Measurements from ENCODE around the gene CAPN7.

CAPN7 gene

GRCh38 chr3:15217841-15218267 is 11.8 kb downstream of the CAPN7 start:
- TF ChIP-seq, protein P1, sequence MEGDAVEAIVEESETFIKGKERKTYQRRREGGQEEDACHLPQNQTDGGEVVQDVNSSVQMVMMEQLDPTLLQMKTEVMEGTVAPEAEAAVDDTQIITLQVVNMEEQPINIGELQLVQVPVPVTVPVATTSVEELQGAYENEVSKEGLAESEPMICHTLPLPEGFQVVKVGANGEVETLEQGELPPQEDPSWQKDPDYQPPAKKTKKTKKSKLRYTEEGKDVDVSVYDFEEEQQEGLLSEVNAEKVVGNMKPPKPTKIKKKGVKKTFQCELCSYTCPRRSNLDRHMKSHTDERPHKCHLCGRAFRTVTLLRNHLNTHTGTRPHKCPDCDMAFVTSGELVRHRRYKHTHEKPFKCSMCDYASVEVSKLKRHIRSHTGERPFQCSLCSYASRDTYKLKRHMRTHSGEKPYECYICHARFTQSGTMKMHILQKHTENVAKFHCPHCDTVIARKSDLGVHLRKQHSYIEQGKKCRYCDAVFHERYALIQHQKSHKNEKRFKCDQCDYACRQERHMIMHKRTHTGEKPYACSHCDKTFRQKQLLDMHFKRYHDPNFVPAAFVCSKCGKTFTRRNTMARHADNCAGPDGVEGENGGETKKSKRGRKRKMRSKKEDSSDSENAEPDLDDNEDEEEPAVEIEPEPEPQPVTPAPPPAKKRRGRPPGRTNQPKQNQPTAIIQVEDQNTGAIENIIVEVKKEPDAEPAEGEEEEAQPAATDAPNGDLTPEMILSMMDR (IDR thresholded peaks at IDR 0.05; ENCODE audit: control extremely low read depth, extremely low read depth, low read depth, missing control alignments) = no peak
- CTCF ChIA-PET = interaction anchor here (0.8 to 2.4 kb wide), 6 partner anchors 8 to 50 kb away, joined by 3 to 8 read pairs (median 5); partner anchors contain the start of gene CAPN7
- POLR2A ChIA-PET = interaction anchor here (1.2 kb wide), 1 partner anchor 12 kb away, joined by 3 read pairs; the partner anchor contains the start of gene CAPN7
- DNase-seq (ENCODE audit: extremely low spot score) = no peak

GRCh38 chr3:15218689-15219088 is 12.6 kb downstream of the CAPN7 start:
- no peak for DNase-seq (ENCODE audit: extremely low spot score)
- TF ChIP-seq, protein P1 (IDR thresholded peaks at IDR 0.05; ENCODE audit: control extremely low read depth, extremely low read depth, low read depth, missing control alignments) = no peak
- POLR2A ChIA-PET = no interaction called here
- CTCF ChIA-PET = interaction anchor here (1.9 to 2.4 kb wide), 2 partner anchors 16 to 49 kb away, joined by 7 to 11 read pairs; no protein-coding TSS in a partner anchor

GRCh38 chr3:15220056-15220455 is 14.0 kb downstream of the CAPN7 start:
- TF ChIP-seq, protein P1 (IDR thresholded peaks at IDR 0.05; ENCODE audit: control extremely low read depth, extremely low read depth, low read depth, missing control alignments) = no peak
- DNase-seq (ENCODE audit: extremely low spot score) = no peak
- ChIA-PET POLR2A (no interaction called here), CTCF (interaction anchor here (1.0 to 2.0 kb wide), 4 partner anchors 10 to 17 kb away, joined by 3 to 11 read pairs (median 4); partner anchors contain the start of gene CAPN7)

GRCh38 chr3:15220661-15221060 is 14.6 kb downstream of the CAPN7 start:
- DNase-seq (ENCODE audit: extremely low spot score) = no peak
- TF ChIP-seq, protein P1 (IDR thresholded peaks at IDR 0.05; ENCODE audit: control extremely low read depth, extremely low read depth, low read depth, missing control alignments) = no peak
- ChIA-PET POLR2A (no interaction called here), CTCF (interaction anchor here (1.0 to 2.5 kb wide), 4 partner anchors 11 to 18 kb away, joined by 3 to 9 read pairs (median 5); partner anchors contain the start of gene CAPN7)

DNA sequence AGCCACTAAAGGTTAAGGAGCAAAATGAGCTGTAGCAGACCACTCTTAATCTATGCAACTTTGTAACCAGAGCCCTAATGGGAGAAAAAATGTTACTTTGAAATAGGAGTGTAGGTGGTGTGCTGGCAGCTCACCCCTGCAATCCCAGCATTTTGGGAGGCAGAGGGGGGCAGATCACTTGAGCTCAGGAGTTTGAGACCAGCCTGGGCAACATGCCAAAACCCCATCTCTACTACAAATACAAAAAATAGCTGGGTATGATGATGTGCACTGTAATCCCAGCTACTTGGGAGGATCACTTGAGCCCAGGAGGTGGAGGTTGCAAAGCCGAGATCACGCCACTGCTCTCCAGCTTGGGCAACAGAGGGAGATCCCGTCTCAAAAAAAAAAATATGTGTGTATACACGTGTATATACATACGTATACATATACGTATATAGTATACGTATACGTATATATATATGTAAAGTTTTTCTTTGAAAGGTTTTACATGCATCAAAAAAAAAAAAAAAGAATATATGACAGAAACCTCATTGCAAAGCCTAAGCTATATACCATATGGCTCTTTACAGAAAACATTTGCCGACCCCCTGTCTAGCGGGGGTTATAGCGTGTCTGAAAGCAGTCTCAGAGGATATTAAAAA is 15.7 kb downstream of the CAPN7 start:
- ChIA-PET POLR2A (no interaction called here), CTCF (interaction anchor here (0.7 to 2.5 kb wide), 7 partner anchors 13 to 295 kb away, joined by 3 to 9 read pairs (median 4); partner anchors contain the start of gene CAPN7)
- no peak for DNase-seq (ENCODE audit: extremely low spot score)
- TF ChIP-seq, protein P1 (IDR thresholded peaks at IDR 0.05; ENCODE audit: control extremely low read depth, extremely low read depth, low read depth, missing control alignments) = no peak

GRCh38 chr3:15223685-15224572 is 17.9 kb downstream of the CAPN7 start:
- ChIA-PET CTCF (interaction anchor here (1.4 kb wide), 1 partner anchor 15 kb away, joined by 3 read pairs; no protein-coding TSS in a partner anchor), POLR2A (no interaction called here)
- TF ChIP-seq, protein P1 (IDR thresholded peaks at IDR 0.05; ENCODE audit: control extremely low read depth, extremely low read depth, low read depth, missing control alignments) = no peak
- no peak for DNase-seq (ENCODE audit: extremely low spot score)

All from GM10248 (cell line).